CD1c-positive myeloid dendritic cell (primary cell): ENCODE data around the gene RPS16.

ENCODE experiments used
- DNase-seq: peaks from one replicate; pipeline ENCODE4 v3.0.0-alpha.2; 2016; ENCODE audit errors: extremely low spot score

Gene RPS16

GRCh38 chr19:39407660-39408391, 27.9 kb downstream of the RPS16 start:
- peak; percentile 72 for DNase-seq

- DNase-seq, result no peak
Observed at GRCh38 chr19:39407410-39407659, 28.4 kb downstream of the RPS16 start.

- peak; percentile 94 for DNase-seq
Observed at GRCh38 chr19:39406656-39407409, 28.9 kb downstream of the RPS16 start, which contains the start of gene ZFP36. TSS of gene ZFP36 (plus strand) at chr19:39406847. CDS start at chr19:39406905, 58 bp downstream.

- no peak for DNase-seq
Observed at GRCh38 chr19:39405958-39406655, 29.6 kb downstream of the RPS16 start.

- peak; percentile 13 for DNase-seq
Observed at GRCh38 chr19:39405261-39405957, 30.3 kb downstream of the RPS16 start.

- DNase-seq, result peak; percentile 98
Observed at GRCh38 chr19:39403331-39404312, 32.1 kb downstream of the RPS16 start.

- peak; percentile 92 for DNase-seq
Observed at GRCh38 chr19:39402346-39403300, 33.1 kb downstream of the RPS16 start.

- peak; percentile 90 for DNase-seq
Observed at GRCh38 chr19:39401549-39402345, 34.0 kb downstream of the RPS16 start.

- DNase-seq, result no peak
Observed at GRCh38 chr19:39401070-39401548, 34.6 kb downstream of the RPS16 start.

- no peak for DNase-seq
Observed at GRCh38 chr19:39400061-39400460, 35.7 kb downstream of the RPS16 start.

GRCh38 chr19:39399668-39400050, 36.1 kb downstream of the RPS16 start:
- no peak for DNase-seq

- DNase-seq, result peak; percentile 94
Observed at GRCh38 chr19:39398297-39398864, 37.4 kb downstream of the RPS16 start.

GRCh38 chr19:39397360-39398296, 38.1 kb downstream of the RPS16 start:
- DNase-seq, result peak; percentile 94

GRCh38 chr19:39390751-39391437, 44.9 kb downstream of the RPS16 start, which contains the start of the genes MED29 and PAF1:
TSS of gene MED29 (plus strand) at chr19:39391378. CDS start at chr19:39391423, 45 bp downstream.
TSS of gene PAF1 (minus strand) at chr19:39391106. CDS start at chr19:39390864, 242 bp downstream.
- peak; percentile 99 for DNase-seq

- DNase-seq, result peak; percentile 60
Observed at GRCh38 chr19:39390451-39390750, 45.3 kb downstream of the RPS16 start.

GRCh38 chr19:39389631-39390414, 45.9 kb downstream of the RPS16 start:
- DNase-seq, result no peak
